Umbilical cord (tissue), 2 donors: ENCODE results near the gene CMSS1. TPM values are rescaled to one million over a fixed set of nuclear protein-coding genes. Genes with fewer than 3 reads are reported as not detected.

ENCODE experiments used
- DNase-seq: peaks from one replicate; pipeline ENCODE4 v3.0.0-alpha.2; 2015; ENCODE audit warnings: low spot score
- total RNA-seq: library from RNA; depleted of rRNA; stranded (reverse); fragments of >200 nt; gene quantifications from one replicate; pipeline ENCODE4 v1.2.3, GENCODE V29; 2014; ENCODE audit warnings: low replicate concordance; ENCODE audit not compliant: insufficient read depth

CMSS1 gene
- total RNA-seq, 1 donor from 2014 or later, result 13.7 TPM

GRCh38 chr3:99901200-99901926 is 83.7 kb downstream of the CMSS1 start:
- no peak for DNase-seq

- no peak for DNase-seq
These were observed 84.4 kb downstream of the CMSS1 start for GRCh38 chr3:99902091-99902490.

- no peak for DNase-seq
These were observed 86.2 kb downstream of the CMSS1 start for GRCh38 chr3:99903869-99904268.

DNA sequence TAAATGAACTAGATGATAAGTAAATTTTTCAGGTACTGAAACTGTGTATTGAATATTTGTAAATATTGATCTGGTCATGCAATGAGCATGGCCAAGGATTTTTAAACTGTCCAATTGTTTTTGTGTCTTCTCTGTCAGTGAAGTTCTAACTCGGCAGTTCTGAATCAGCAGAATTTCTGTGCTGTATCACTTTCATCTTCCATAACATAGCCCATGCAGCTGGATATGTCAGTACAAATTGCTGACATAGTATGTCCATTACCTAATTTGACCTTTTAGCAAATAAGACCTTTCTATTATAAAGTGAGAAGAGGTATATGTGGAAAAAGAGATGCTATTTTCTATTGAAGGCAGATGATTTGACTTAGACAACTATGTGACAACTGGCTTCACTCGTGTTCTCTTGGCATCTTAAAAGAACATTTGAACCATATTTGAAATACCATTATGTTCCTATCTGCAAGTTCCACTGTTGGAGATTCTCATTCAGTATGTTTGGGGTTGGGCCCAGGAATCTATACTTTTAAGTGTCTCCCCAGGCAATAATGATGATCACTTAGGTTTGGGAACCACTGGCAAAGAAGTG is 90.4 kb downstream of the CMSS1 start:
- DNase-seq, result no peak

GRCh38 chr3:99909714-99910495 is 92.2 kb downstream of the CMSS1 start:
- DNase-seq, result peak; percentile 58

DNA sequence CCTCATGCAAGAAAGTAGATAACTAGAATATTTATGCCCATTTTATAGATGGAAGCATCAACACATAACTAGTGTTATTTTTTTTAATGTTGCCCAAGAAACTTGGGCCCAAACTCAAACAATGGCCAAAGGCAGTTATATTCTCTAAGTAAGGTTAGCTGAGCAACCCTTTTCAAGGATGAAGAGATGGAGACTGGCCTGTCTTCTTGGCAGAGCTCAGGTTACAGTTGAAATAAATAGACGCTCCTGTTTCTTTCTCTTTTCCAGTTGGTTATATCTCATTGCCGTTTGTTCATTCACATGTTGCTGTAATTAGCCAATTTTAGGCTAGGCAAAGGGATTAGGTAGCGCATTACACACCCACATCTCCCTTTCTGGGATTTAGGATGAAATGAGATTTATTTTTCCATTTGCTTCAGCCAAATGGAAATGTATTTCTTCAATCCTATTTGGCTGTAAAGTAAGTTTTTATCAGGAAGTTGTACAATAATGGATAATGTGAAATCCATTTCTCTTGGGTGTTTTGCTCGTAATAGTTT is 93.2 kb downstream of the CMSS1 start:
- DNase-seq, result no peak

GRCh38 chr3:99911433-99911832 is 93.8 kb downstream of the CMSS1 start:
- peak; percentile 46 for DNase-seq

- DNase-seq, result no peak
These were observed 98.3 kb downstream of the CMSS1 start for GRCh38 chr3:99915906-99916432.

DNA sequence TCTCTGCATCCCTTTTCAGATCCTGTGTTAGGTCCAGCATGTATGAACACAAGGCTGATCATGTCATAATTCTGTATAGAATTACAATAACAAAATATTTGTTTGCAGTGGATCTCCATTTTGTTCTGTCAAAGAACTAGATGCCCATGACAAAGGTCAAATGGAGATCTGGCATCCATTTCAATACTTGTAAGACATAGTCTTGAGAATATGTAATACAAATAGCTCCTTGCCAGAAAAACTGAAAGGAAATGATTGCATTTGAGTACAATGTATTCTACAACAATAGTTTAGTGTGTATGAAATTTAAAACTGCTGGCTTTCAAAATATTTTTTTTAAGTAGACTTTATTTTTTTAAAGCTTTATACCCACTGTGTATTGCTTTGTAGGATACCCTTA is 101.1 kb downstream of the CMSS1 start:
- no peak for DNase-seq

DNA sequence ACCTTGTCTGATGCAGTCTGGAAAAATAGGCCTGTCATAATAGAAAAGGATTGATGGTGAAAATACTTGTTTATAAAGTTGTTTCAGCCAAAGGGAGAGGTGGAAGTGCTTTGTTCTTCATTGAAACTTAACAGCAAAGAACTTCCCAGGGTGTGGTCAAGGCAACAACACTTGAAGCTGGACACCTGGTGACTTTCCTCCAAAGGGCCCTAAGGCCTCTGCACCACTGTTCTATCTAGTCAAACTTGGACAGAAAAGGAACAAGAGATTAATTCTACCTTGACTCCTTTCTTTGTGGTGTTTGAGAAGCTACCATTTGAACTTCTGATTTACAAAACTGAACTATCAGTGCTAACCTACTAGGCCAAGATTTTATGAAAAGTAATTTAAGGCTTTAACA is 102.0 kb downstream of the CMSS1 start:
- DNase-seq, result no peak

GRCh38 chr3:99920481-99921376 is 103.1 kb downstream of the CMSS1 start:
- peak; percentile 45 for DNase-seq

DNA sequence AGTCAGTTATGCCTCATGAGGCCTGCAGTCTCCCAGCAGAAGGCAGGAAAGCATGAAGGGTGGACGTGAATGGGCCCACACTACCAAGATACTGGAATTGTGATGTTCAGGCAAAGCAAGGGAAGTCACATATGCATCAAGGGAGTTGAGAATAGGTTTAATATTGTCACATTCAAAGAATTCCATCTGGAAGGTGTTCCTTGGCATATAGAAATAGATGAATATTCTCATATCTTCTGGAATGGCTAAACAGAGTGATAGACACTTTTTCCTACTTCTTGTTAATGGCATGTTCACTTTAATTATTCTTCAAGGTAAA is 103.7 kb downstream of the CMSS1 start:
- no peak for DNase-seq

GRCh38 chr3:99921986-99922385 is 104.3 kb downstream of the CMSS1 start:
- no peak for DNase-seq

DNA sequence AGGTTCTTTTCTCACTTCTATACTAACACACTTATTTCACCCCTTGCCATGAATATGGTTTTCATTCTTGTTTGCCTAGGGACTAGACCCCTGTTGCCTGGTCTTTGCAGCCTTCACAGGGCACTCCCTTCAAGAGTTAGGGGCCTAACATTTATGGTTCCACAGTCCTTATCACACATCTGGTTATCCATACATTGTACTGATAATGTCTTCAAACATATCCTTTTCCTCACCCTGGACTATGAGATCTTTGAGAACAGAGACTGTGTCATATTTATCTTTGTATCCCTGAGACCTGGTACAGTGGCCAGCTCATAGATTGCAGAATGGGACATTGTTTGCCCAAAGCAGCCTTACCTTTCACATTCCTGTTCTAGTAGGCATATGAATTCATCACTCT is 106.2 kb downstream of the CMSS1 start:
- no peak for DNase-seq

- peak; percentile 43 for DNase-seq
These were observed 108.0 kb downstream of the CMSS1 start for GRCh38 chr3:99925584-99926230.

DNA sequence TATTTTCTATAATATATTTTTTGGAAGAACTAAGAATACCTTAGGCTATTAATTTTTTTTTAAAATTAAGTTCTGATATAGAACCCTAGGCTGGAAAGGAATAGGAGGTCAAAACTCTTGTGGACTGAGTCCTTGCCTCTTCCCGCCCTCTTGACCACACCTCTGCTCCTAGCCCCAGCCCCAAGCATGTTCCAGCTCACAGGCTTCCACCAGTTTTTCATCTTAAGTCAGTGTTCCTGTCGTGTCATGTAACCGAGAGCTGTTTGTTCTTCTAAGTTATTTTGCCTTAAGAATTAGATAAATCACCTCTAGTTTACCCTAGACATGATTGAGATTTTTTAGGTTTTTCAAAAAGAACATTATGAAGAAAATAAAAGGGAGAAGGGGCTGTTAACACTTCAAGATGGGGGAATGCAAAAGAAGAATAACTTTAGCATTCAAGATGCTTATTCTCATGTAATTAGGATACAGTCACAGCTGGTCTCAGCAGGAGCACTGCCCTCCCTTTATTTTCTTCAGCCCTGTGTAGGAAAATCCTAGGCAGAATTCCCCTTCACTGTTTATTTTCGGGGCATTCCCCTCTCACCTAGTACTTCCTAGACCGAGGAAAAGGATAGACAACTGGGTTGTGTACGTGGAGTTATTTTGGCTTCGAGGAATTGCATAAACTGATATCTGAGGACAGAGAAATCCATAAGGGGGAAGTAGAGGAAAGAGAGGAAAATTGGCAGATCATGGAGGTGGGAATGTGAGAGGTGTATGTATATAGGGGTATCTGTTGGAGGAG is 110.2 kb downstream of the CMSS1 start:
- DNase-seq, result no peak

GRCh38 chr3:99928771-99929744 is 111.4 kb downstream of the CMSS1 start:
- DNase-seq, result no peak

GRCh38 chr3:99929745-99930139 is 112.1 kb downstream of the CMSS1 start:
- peak; percentile 84 for DNase-seq

- no peak for DNase-seq
These were observed 113.4 kb downstream of the CMSS1 start for GRCh38 chr3:99931059-99931458.
